Measurements from ENCODE around the gene PALLD.

DNA sequence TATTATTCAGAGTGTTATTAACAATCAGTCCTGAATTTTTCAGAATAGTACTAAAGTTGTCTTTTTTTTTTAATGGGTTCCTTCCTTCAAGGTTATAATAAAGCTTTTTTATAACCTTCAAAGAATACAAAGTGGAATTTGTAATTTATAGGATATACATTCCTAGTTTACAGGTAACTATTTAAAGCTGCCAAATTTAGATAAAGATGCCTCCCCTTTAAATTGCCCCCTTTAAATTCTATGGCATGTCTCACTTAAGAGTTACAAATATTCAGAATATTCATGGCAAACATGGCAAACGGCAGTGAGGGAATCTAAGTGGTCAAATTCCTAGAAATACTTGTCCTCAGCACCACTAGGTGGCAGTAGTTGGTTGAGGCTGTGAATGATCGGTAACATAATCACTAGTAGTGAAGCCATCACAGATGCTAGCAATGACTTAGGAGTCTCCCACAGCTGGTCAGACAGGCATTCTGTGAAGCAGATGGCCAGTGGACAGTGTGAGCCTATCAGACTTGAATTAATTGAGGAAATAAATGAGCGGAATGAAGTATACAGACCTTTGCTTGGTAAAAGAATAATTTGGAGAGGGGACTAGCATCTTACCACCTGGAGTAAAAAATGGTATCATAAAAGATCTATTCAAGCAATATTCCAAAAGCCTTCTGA, 426.8 kb downstream of the PALLD start:
- no peak for TF ChIP-seq EZH2 (IDR thresholded peaks at IDR 0.05; ENCODE audit: borderline replicate concordance, low read length)
- TF ChIP-seq, protein P1, sequence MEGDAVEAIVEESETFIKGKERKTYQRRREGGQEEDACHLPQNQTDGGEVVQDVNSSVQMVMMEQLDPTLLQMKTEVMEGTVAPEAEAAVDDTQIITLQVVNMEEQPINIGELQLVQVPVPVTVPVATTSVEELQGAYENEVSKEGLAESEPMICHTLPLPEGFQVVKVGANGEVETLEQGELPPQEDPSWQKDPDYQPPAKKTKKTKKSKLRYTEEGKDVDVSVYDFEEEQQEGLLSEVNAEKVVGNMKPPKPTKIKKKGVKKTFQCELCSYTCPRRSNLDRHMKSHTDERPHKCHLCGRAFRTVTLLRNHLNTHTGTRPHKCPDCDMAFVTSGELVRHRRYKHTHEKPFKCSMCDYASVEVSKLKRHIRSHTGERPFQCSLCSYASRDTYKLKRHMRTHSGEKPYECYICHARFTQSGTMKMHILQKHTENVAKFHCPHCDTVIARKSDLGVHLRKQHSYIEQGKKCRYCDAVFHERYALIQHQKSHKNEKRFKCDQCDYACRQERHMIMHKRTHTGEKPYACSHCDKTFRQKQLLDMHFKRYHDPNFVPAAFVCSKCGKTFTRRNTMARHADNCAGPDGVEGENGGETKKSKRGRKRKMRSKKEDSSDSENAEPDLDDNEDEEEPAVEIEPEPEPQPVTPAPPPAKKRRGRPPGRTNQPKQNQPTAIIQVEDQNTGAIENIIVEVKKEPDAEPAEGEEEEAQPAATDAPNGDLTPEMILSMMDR (IDR thresholded peaks at IDR 0.05; ENCODE audit: low read length), result peak; percentile 83
